ENCODE measurements around the gene PDE4A. TPM values are rescaled to one million over a fixed set of nuclear protein-coding genes. Genes with fewer than 3 reads are reported as not detected.
A peak's percentile ranks its signal among the peaks of the same experiment; 100 is the strongest.

The PDE4A gene
- total and polyA plus RNA-seq, 2 of the 13 experiments (the other 11 are each of a cell fraction or from before 2014, with no cell fraction given) = 1.1 to 4.1 TPM

- TF ChIP-seq MZF1 (CRISPR knock-in tag; IDR thresholded peaks at IDR 0.05; ENCODE audit: borderline replicate concordance) = no peak
- TF ChIP-seq, protein P1, sequence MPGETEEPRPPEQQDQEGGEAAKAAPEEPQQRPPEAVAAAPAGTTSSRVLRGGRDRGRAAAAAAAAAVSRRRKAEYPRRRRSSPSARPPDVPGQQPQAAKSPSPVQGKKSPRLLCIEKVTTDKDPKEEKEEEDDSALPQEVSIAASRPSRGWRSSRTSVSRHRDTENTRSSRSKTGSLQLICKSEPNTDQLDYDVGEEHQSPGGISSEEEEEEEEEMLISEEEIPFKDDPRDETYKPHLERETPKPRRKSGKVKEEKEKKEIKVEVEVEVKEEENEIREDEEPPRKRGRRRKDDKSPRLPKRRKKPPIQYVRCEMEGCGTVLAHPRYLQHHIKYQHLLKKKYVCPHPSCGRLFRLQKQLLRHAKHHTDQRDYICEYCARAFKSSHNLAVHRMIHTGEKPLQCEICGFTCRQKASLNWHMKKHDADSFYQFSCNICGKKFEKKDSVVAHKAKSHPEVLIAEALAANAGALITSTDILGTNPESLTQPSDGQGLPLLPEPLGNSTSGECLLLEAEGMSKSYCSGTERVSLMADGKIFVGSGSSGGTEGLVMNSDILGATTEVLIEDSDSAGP (CRISPR knock-in tag; IDR thresholded peaks at IDR 0.05; ENCODE audit: borderline replicate concordance) = peak; percentile 100
- TF ChIP-seq PCBP2 (optimal IDR thresholded peaks at IDR 0.05; ENCODE audit: low read depth, low read length, poor library complexity, severe bottlenecking) = no peak
- no peak for TF ChIP-seq ZNF660 (CRISPR knock-in tag; IDR thresholded peaks at IDR 0.05; ENCODE audit: borderline replicate concordance, low read depth)
- TF ChIP-seq ZNF850 (CRISPR knock-in tag; conservative IDR thresholded peaks at IDR 0.05) = no peak
- peak; percentile 76; the same call in 1 of the 2 replicates for TF ChIP-seq ZNF761 (CRISPR knock-in tag; conservative IDR thresholded peaks at IDR 0.05)
- TF ChIP-seq MXD4 (CRISPR knock-in tag; IDR thresholded peaks at IDR 0.05) = peak; percentile 75
- peak; percentile 82 for TF ChIP-seq PHF20 (CRISPR knock-in tag; IDR thresholded peaks at IDR 0.05)
- TF ChIP-seq RFX3 (CRISPR knock-in tag; IDR thresholded peaks at IDR 0.05) = peak; percentile 90
- TF ChIP-seq GZF1 (CRISPR knock-in tag; IDR thresholded peaks at IDR 0.05) = no peak
- no peak for TF ChIP-seq SYNCRIP (IDR thresholded peaks at IDR 0.05; ENCODE audit: insufficient read depth, low read depth, low read length)
- no peak for TF ChIP-seq ZNF569 (CRISPR knock-in tag; IDR thresholded peaks at IDR 0.05; ENCODE audit: borderline replicate concordance)
- TF ChIP-seq ZNF607 (CRISPR knock-in tag; IDR thresholded peaks at IDR 0.05; ENCODE audit: borderline replicate concordance) = peak; percentile 44; the same call in 1 of the 2 replicates
- TF ChIP-seq TOPORS (CRISPR knock-in tag; IDR thresholded peaks at IDR 0.05) = no peak
- TF ChIP-seq ZNF609 (CRISPR knock-in tag; IDR thresholded peaks at IDR 0.05; ENCODE audit: borderline replicate concordance) = no peak
- no peak for TF ChIP-seq ZNF124 (CRISPR knock-in tag; IDR thresholded peaks at IDR 0.05)
- TF ChIP-seq XRCC5 (optimal IDR thresholded peaks at IDR 0.05; ENCODE audit: low read length) = no peak
- TF ChIP-seq ZBTB46 (CRISPR knock-in tag; IDR thresholded peaks at IDR 0.05; ENCODE audit: borderline replicate concordance) = no peak
- TF ChIP-seq ZNF704 (CRISPR knock-in tag; IDR thresholded peaks at IDR 0.05; ENCODE audit: borderline replicate concordance) = no peak
Observed at GRCh38 chr19:10403137-10404021, 17.0 kb upstream of the PDE4A start, which contains the start of gene CDC37 (continued).
